HepG2 (cell line): Measurements from ENCODE around the gene SPP1. TPM values are rescaled to one million over a fixed set of nuclear protein-coding genes. Genes with fewer than 3 reads are reported as not detected.

Experiments used
- GATAD1 ChIP-seq: IDR thresholded peaks from 2 replicates; pipeline ENCODE4 v1.6.1; 2016; ENCODE audit warnings: missing genetic modification reagents, missing compliant biosample characterization
- HNF4G ChIP-seq, 2 experiments: sonication (generic) in 1 of 2; formaldehyde crosslinking in 1 of 2; IDR thresholded peaks; 2 replicates each; pipeline versions ENCODE4 v1.4.0 to v1.6.1; 2011 to 2020; ENCODE audit warnings: borderline replicate concordance in 2 of 2, low read depth in 2 of 2, mild to moderate bottlenecking in 2 of 2, low read length in 1 of 2, missing genetic modification reagents in 1 of 2, moderate library complexity in 1 of 2
- MYNN ChIP-seq: sonication (generic); formaldehyde crosslinking; IDR thresholded peaks from 2 replicates; pipeline ENCODE4 v1.4.0; 2020; ENCODE audit warnings: mild to moderate bottlenecking, low read depth, missing genetic modification reagents
- MZF1 ChIP-seq: sonication (generic); formaldehyde crosslinking; IDR thresholded peaks from 2 replicates; pipeline ENCODE4 v1.8.1; 2023; ENCODE audit warnings: mild to moderate bottlenecking, missing genetic modification reagents, borderline replicate concordance
- PHB2 ChIP-seq: fragments of 450-650 bp; IDR thresholded peaks from 2 replicates; pipeline ENCODE4 v1.6.1; 2018; ENCODE audit not compliant: partially characterized antibody
- TERF1 ChIP-seq: sonication (generic); formaldehyde crosslinking; IDR thresholded peaks from 2 replicates; pipeline ENCODE4 v1.8.0; 2022; ENCODE audit warnings: mild to moderate bottlenecking, missing genetic modification reagents, moderate library complexity
- ZBTB2 ChIP-seq: sonication (generic); formaldehyde crosslinking; IDR thresholded peaks from 2 replicates; pipeline ENCODE4 v1.8.0; 2022; ENCODE audit warnings: low read depth, missing genetic modification reagents
- ZFP91 ChIP-seq: sonication (generic); formaldehyde crosslinking; IDR thresholded peaks from 2 replicates; pipeline ENCODE4 v1.9.0; 2022; ENCODE audit warnings: missing genetic modification reagents, mild to moderate bottlenecking, borderline replicate concordance
- polyA plus RNA-seq, 8 experiments: library from polyadenylated mRNA; depleted of rRNA in 3 of 8; stranded (reverse) in 7 of 8; unstranded in 1 of 8; fragments of >200 nt; fragmentation: Illumina TruSeq in 4 of 8; extraction: Trizol in 4 of 8; gene quantifications; 2 replicates each; pipeline versions ENCODE4 v1.2.1 to v1.2.3, GENCODE V29; 2011 to 2016; ENCODE audit warnings: low read depth in 4 of 8, missing spikeins in 1 of 8, mixed read lengths in 1 of 8; ENCODE audit not compliant: insufficient read depth in 1 of 8
- total RNA-seq, 5 experiments: library from RNA; depleted of rRNA; stranded (reverse); fragments of >200 nt; fragmentation: Illumina TruSeq; extraction: Trizol; gene quantifications; 2 replicates each; pipeline ENCODE4 v1.2.3, GENCODE V29; 2016; ENCODE audit warnings: low read depth in 1 of 5

The SPP1 gene
- total and polyA plus RNA-seq, 2 of the 13 experiments (the other 11 are each of a cell fraction or from before 2014, with no cell fraction given): 682 to 788 TPM

GRCh38 chr4:87950936-87951511 lies 24.5 kb upstream of the SPP1 start (continued):
- TF ChIP-seq HNF4G (IDR thresholded peaks at IDR 0.05; ENCODE audit: borderline replicate concordance, low read depth, low read length): no peak
- TF ChIP-seq HNF4G (CRISPR knock-in tag; IDR thresholded peaks at IDR 0.05; ENCODE audit: borderline replicate concordance, low read depth): no peak
- TF ChIP-seq ZFP91: no peak
- TF ChIP-seq MZF1 (CRISPR knock-in tag): no peak
- TF ChIP-seq ZBTB2 (CRISPR knock-in tag): no peak
- TF ChIP-seq TERF1 (CRISPR knock-in tag): no peak
- TF ChIP-seq PHB2: no peak
- TF ChIP-seq MYNN (CRISPR knock-in tag): no peak
- TF ChIP-seq GATAD1 (CRISPR knock-in tag): no peak
